Retinal pigment epithelial cell (primary cell): ENCODE results near the gene CKMT2.

Experiments
- DNase-seq: peaks from one replicate; pipeline ENCODE4 v3.0.0-alpha.2; 2010; ENCODE audit warnings: low read depth
- H3K4me3 ChIP-seq: 2 replicates; pipeline ENCODE4 v1.5.1; 2011; ENCODE audit warnings: mild to moderate bottlenecking, low read length, control low read depth, moderate library complexity
- CTCF ChIP-seq: conservative IDR thresholded peaks from 2 replicates; pipeline ENCODE4 v1.5.1; 2011; ENCODE audit warnings: low read depth, low read length, control low read depth, inconsistent platforms

The CKMT2 gene

GRCh38 chr5:81313686-81314085 lies 80.6 kb downstream of the CKMT2 start:
- H3K4me3 ChIP-seq = no peak overlapping the region
- DNase-seq = no peak
- TF ChIP-seq CTCF = no peak

GRCh38 chr5:81314581-81314980 lies 81.5 kb downstream of the CKMT2 start:
- TF ChIP-seq CTCF = no peak
- no peak for DNase-seq
- H3K4me3 ChIP-seq = no peak overlapping the region

DNA sequence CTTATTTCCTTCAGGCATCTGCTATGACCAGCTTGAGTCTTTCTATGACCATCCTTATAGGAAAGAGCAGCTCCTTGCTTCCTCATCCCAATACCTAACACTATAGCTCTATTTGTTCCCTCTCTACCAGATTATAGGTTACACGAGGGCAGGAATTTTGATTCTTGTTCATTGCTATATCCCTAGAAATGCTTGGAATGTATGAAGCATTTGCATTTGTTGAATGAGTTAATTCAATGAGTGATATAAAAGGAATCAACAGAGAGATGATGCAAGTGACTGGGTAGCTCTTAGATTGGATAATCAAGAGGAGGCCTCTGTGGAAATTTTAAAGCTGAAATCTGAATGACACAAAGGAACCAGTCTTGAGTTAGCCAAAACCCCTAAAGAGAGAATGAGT lies 82.2 kb downstream of the CKMT2 start:
- DNase-seq = no peak
- TF ChIP-seq CTCF = no peak
- no peak overlapping the region for H3K4me3 ChIP-seq

GRCh38 chr5:81315830-81316229 lies 82.7 kb downstream of the CKMT2 start:
- no peak for TF ChIP-seq CTCF
- no peak overlapping the region for H3K4me3 ChIP-seq
- DNase-seq = no peak
